SK-N-SH (cell line): ENCODE results near the gene UNC45A. TPM values are rescaled to one million over a fixed set of nuclear protein-coding genes. Genes with fewer than 3 reads are reported as not detected.
A peak's percentile ranks its signal among the peaks of the same experiment; 100 is the strongest.

ENCODE experiments used
- CTCF ChIA-PET: fragments of 300-600, 350-600 bp; formaldehyde crosslinking; extraction: SDS; loops from one replicate; lab custom pipeline; 2021; lab: Yijun Ruan, JAX
- POLR2A ChIA-PET: fragments of 350-600 bp; sonication (Branson Sonifier 250); formaldehyde crosslinking; extraction: SDS; loops from one replicate; lab custom pipeline; 2020; ENCODE audit warnings: antibody characterized with exemption, inconsistent platforms; lab: Yijun Ruan, JAX
- DNase-seq: peaks from one replicate; pipeline ENCODE4 v3.0.0; 2012
- H2AFZ ChIP-seq: fragments of 200-600 bp; sonication (generic); 2 replicates; pipeline ENCODE4 v1.8.1; 2016; ENCODE audit warnings: antibody characterized with exemption, mild to moderate bottlenecking, low read depth
- H3F3A ChIP-seq: fragments of 200-600 bp; sonication (generic); replicated peaks from 2 replicates; pipeline ENCODE3; 2016; ENCODE audit warnings: antibody characterized with exemption, mild to moderate bottlenecking; ENCODE audit not compliant: insufficient read depth
- H3K27ac ChIP-seq, 2 experiments: fragments of 200-500 bp in 1 of 2; fragments of 200-600 bp in 1 of 2; sonication (Bioruptor generic) in 1 of 2; sonication (generic), shearing (Covaris generic) in 1 of 2; 2 replicates each; pipeline versions ENCODE4 v1.5.1 to v1.6.1; 2014 to 2016; ENCODE audit warnings: low read depth in 2 of 2, inconsistent platforms in 1 of 2, low read length in 1 of 2, mild to moderate bottlenecking in 1 of 2, mixed read lengths in 1 of 2
- H3K27me3 ChIP-seq: fragments of 200-600 bp; sonication (generic), shearing (Covaris generic); 2 replicates; pipeline ENCODE4 v1.6.1; 2016; ENCODE audit warnings: mixed run types; ENCODE audit not compliant: insufficient read depth
- H3K36me3 ChIP-seq, 2 experiments: fragments of 200-500 bp in 1 of 2; fragments of 200-600 bp in 1 of 2; sonication (Bioruptor generic) in 1 of 2; sonication (generic) in 1 of 2; replicated peaks in 1 of 2; 2 replicates each; pipeline versions ENCODE3 to v1.5.1; 2014 to 2016; ENCODE audit warnings: low read length in 1 of 2, mild to moderate bottlenecking in 1 of 2; ENCODE audit not compliant: insufficient read depth in 2 of 2, control insufficient read depth in 1 of 2
- H3K4me1 ChIP-seq, 2 experiments: fragments of 200-500 bp in 1 of 2; fragments of 200-600 bp in 1 of 2; sonication (Bioruptor generic) in 1 of 2; sonication (generic), shearing (Covaris generic) in 1 of 2; 2 replicates each; pipeline versions ENCODE4 v1.5.1 to v1.6.1; 2014 to 2016; ENCODE audit warnings: low read depth in 1 of 2, low read length in 1 of 2, mixed run types in 1 of 2; ENCODE audit not compliant: insufficient read depth in 2 of 2, control insufficient read depth in 1 of 2
- H3K4me2 ChIP-seq: fragments of 200-600 bp; sonication (generic), shearing (Covaris generic); 2 replicates; pipeline ENCODE4 v1.6.1; 2017; ENCODE audit warnings: mixed run types
- H3K4me3 ChIP-seq, 2 experiments: fragments of 200-500 bp in 1 of 2; fragments of 200-600 bp in 1 of 2; sonication (Bioruptor generic) in 1 of 2; sonication (generic), shearing (Covaris generic) in 1 of 2; 2 replicates each; pipeline versions ENCODE4 v1.5.1 to v1.8.1; 2014 to 2016; ENCODE audit warnings: low read depth in 2 of 2, inconsistent platforms in 1 of 2, low read length in 1 of 2, mild to moderate bottlenecking in 1 of 2, mixed read lengths in 1 of 2, moderate library complexity in 1 of 2
- H3K79me2 ChIP-seq: fragments of 200-600 bp; sonication (generic); 2 replicates; pipeline ENCODE4 v1.8.1; 2017; ENCODE audit warnings: mild to moderate bottlenecking; ENCODE audit not compliant: insufficient read depth
- H3K9ac ChIP-seq: fragments of 200-600 bp; sonication (generic); 2 replicates; pipeline ENCODE4 v1.6.1; 2017; ENCODE audit warnings: mixed run types
- H3K9me2 ChIP-seq: fragments of 200-600 bp; sonication (generic); 2 replicates; pipeline ENCODE4 v1.6.1; 2017; ENCODE audit warnings: mixed run types
- H3K9me3 ChIP-seq: fragments of 200-600 bp; sonication (generic); 2 replicates; pipeline ENCODE4 v1.6.1; 2017; ENCODE audit warnings: mixed run types, mild to moderate bottlenecking, moderate library complexity
- H4K20me1 ChIP-seq: fragments of 200-600 bp; sonication (generic); 2 replicates; pipeline ENCODE4 v1.6.1; 2017; ENCODE audit warnings: mild to moderate bottlenecking, mixed run types; ENCODE audit not compliant: insufficient read depth
- CHD2 ChIP-seq: fragments of 150-350 bp; IDR thresholded peaks from 2 replicates; pipeline ENCODE4 v1.6.1; 2018; ENCODE audit warnings: low read length; ENCODE audit not compliant: partially characterized antibody
- CTCF ChIP-seq: fragments of 200-600 bp; sonication (generic); IDR thresholded peaks from 2 replicates; pipeline ENCODE4 v1.6.1; 2017; ENCODE audit warnings: antibody characterized with exemption, mild to moderate bottlenecking, moderate library complexity
- EP300 ChIP-seq, 2 experiments: IDR thresholded peaks; 2 replicates each; pipeline versions ENCODE4 v1.4.0 to v1.6.1; 2012; ENCODE audit warnings: borderline replicate concordance in 1 of 2, low read depth in 1 of 2, low read length in 1 of 2
- GABPA ChIP-seq: IDR thresholded peaks from 2 replicates; pipeline ENCODE4 v1.4.0; 2012; ENCODE audit warnings: low read depth, mild to moderate bottlenecking
- GATA2 ChIP-seq: sonication (generic); formaldehyde crosslinking; IDR thresholded peaks from 2 replicates; pipeline ENCODE4 v1.5.0; 2020; ENCODE audit warnings: mild to moderate bottlenecking, missing genetic modification reagents
- JUND ChIP-seq: IDR thresholded peaks from 2 replicates; pipeline ENCODE4 v1.4.0; 2012
- MAX ChIP-seq: IDR thresholded peaks from 2 replicates; pipeline ENCODE4 v1.4.0; 2012; ENCODE audit warnings: low read depth
- RAD21 ChIP-seq: IDR thresholded peaks from 2 replicates; pipeline ENCODE4 v1.6.1; 2012; ENCODE audit warnings: mild to moderate bottlenecking, low read length
- RXRA ChIP-seq: IDR thresholded peaks from 2 replicates; pipeline ENCODE4 v1.4.0; 2012; ENCODE audit warnings: low read depth, mild to moderate bottlenecking, borderline replicate concordance
- USF2 ChIP-seq: fragments of 150-350 bp; IDR thresholded peaks from 2 replicates; pipeline ENCODE4 v1.6.1; 2017; ENCODE audit warnings: antibody characterized with exemption, low read length, low read depth, borderline replicate concordance
- YY1 ChIP-seq: IDR thresholded peaks from 2 replicates; pipeline ENCODE4 v1.4.0; 2012; ENCODE audit warnings: low read depth, mild to moderate bottlenecking
- WGBS: methylation state at CpG from one replicate; pipeline ENCODE4 v1.1.6; 2017; ENCODE audit warnings: low lambda C conversion rate; 5-methylcytosine and 5-hydroxymethylcytosine counted together
- polyA plus RNA-seq, 3 experiments: library from polyadenylated mRNA; depleted of rRNA; stranded (reverse); fragments of >200 nt; gene quantifications; 2 replicates each; pipeline ENCODE4 v1.2.3, GENCODE V29; 2012
- TF ChIP-seq, protein P1 (sequence below): IDR thresholded peaks from 2 replicates; pipeline ENCODE4 v1.4.0; 2012; ENCODE audit warnings: low read depth, borderline replicate concordance
- TF ChIP-seq, protein P2 (sequence below): IDR thresholded peaks from 2 replicates; pipeline ENCODE4 v1.6.1; 2012; ENCODE audit warnings: mild to moderate bottlenecking, low read depth, low read length, moderate library complexity

UNC45A gene
- polyA plus RNA-seq, 1 of the 3 experiments (the other 2 are of a cell fraction): 85.1 TPM

GRCh38 chr15:90986790-90987507 lies 51.9 kb downstream of the UNC45A start:
- peaks cover 7 to 8% of the 10 kb centered on the region in 2 experiments for H3K36me3 ChIP-seq
- no peak overlapping the region for H3K4me3 ChIP-seq
- no peaks in the 10 kb centered on the region for H3F3A ChIP-seq
- CTCF ChIA-PET: interaction anchor here (1.6 to 4.2 kb wide), 4 partner anchors 8 to 63 kb away, joined by 4 to 19 read pairs (median 12); partner anchors contain the start of gene HDDC3
- H3K79me2 ChIP-seq: peaks cover 99% of the 10 kb centered on the region
- POLR2A ChIA-PET: no interaction called here
- peak overlapping the region; percentile 73; the same call in 1 of the 2 replicates for H2AFZ ChIP-seq
- no peaks in the 10 kb centered on the region for H3K27me3 ChIP-seq
- 93% methylated on average over 11 of the region's 11 CpGs for WGBS
- H3K4me2 ChIP-seq: 0 out of 2 replicates have a peak overlapping the region, but pooled peaks have one; percentile 72
- peaks cover 6 to 11% of the 10 kb centered on the region in 2 experiments for H3K4me1 ChIP-seq
- DNase-seq: no peak
- H3K9ac ChIP-seq: no peak overlapping the region
- no peak overlapping the region for H3K27ac ChIP-seq
- H3K9me3 ChIP-seq: no peaks in the 10 kb centered on the region
- TF ChIP-seq CHD2: no peak
- no peak for TF ChIP-seq USF2
- TF ChIP-seq JUND: no peak
- no peak for TF ChIP-seq EP300 (IDR thresholded peaks at IDR 0.05; ENCODE audit: borderline replicate concordance in 1 of 2, low read depth in 1 of 2, low read length in 1 of 2)
- no peak for TF ChIP-seq CTCF
- TF ChIP-seq, protein P1, sequence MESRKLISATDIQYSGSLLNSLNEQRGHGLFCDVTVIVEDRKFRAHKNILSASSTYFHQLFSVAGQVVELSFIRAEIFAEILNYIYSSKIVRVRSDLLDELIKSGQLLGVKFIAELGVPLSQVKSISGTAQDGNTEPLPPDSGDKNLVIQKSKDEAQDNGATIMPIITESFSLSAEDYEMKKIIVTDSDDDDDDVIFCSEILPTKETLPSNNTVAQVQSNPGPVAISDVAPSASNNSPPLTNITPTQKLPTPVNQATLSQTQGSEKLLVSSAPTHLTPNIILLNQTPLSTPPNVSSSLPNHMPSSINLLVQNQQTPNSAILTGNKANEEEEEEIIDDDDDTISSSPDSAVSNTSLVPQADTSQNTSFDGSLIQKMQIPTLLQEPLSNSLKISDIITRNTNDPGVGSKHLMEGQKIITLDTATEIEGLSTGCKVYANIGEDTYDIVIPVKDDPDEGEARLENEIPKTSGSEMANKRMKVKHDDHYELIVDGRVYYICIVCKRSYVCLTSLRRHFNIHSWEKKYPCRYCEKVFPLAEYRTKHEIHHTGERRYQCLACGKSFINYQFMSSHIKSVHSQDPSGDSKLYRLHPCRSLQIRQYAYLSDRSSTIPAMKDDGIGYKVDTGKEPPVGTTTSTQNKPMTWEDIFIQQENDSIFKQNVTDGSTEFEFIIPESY: no peak
- peaks cover 12% of the 10 kb centered on the region; the same call in 1 of the 2 replicates for H4K20me1 ChIP-seq
- H3K9me2 ChIP-seq: no peaks in the 10 kb centered on the region

DNA sequence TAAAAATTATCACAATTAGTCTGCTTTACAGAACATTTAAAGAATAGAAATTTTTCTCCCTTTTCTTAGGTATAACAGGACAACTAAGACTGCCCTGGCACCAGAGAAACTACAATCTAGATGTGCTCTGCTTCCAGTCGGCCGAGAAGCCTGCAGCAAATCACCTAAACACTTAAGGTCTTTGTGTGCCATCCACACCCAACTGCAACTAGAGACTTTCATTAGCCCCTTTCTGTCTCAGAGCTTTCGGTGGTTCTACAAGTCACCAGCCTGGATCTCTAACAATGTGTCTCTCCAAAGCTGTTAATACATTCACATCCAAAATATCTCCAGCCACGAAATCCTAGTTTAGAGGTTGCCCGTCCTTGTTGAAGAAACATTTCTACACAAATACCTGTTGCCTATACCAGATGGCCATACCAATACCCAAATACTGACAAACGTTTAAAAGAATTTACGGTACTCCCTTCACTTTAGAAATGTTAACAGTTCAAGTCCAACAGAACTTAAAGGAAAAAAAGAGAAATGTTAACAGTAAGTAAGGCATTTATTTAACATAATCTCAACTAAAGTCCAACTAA lies 52.6 kb downstream of the UNC45A start:
- Histone ChIP-seq H3K9me3 (no peaks in the 10 kb centered on the region), H3K9ac (no peak overlapping the region; the same call in 1 of the 2 replicates), H3K27me3 (no peaks in the 10 kb centered on the region), H3K27ac (peak overlapping the region in 1 of 2 experiments; percentile 64; a peak in 3 of 4 replicates), H4K20me1 (peaks cover 12% of the 10 kb centered on the region; the same call in 1 of the 2 replicates), H2AFZ (peak overlapping the region; percentile 73), H3F3A (peaks cover 2% of the 10 kb centered on the region), H3K4me3 (peak overlapping the region in 1 of 2 experiments; percentile 9; a peak in 1 of 4 replicates), H3K36me3 (peaks cover 4 to 6% of the 10 kb centered on the region in 2 experiments), H3K79me2 (peaks cover 100% of the 10 kb centered on the region), H3K4me1 (peaks cover 6 to 11% of the 10 kb centered on the region in 2 experiments), H3K9me2 (no peaks in the 10 kb centered on the region), H3K4me2 (peak overlapping the region; percentile 72)
- ChIA-PET POLR2A (interaction anchor here (1.0 kb wide), 1 partner anchor 31 kb away, joined by 4 read pairs; no protein-coding TSS in a partner anchor), CTCF (interaction anchor here (1.3 to 4.2 kb wide), 4 partner anchors 8 to 55 kb away, joined by 3 to 19 read pairs (median 12); partner anchors contain the start of gene HDDC3)
- no peak for TF ChIP-seq MAX
- no peak for TF ChIP-seq JUND
- TF ChIP-seq GABPA: no peak
- no peak for TF ChIP-seq RXRA
- TF ChIP-seq, protein P2, sequence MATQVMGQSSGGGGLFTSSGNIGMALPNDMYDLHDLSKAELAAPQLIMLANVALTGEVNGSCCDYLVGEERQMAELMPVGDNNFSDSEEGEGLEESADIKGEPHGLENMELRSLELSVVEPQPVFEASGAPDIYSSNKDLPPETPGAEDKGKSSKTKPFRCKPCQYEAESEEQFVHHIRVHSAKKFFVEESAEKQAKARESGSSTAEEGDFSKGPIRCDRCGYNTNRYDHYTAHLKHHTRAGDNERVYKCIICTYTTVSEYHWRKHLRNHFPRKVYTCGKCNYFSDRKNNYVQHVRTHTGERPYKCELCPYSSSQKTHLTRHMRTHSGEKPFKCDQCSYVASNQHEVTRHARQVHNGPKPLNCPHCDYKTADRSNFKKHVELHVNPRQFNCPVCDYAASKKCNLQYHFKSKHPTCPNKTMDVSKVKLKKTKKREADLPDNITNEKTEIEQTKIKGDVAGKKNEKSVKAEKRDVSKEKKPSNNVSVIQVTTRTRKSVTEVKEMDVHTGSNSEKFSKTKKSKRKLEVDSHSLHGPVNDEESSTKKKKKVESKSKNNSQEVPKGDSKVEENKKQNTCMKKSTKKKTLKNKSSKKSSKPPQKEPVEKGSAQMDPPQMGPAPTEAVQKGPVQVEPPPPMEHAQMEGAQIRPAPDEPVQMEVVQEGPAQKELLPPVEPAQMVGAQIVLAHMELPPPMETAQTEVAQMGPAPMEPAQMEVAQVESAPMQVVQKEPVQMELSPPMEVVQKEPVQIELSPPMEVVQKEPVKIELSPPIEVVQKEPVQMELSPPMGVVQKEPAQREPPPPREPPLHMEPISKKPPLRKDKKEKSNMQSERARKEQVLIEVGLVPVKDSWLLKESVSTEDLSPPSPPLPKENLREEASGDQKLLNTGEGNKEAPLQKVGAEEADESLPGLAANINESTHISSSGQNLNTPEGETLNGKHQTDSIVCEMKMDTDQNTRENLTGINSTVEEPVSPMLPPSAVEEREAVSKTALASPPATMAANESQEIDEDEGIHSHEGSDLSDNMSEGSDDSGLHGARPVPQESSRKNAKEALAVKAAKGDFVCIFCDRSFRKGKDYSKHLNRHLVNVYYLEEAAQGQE: no peak
- TF ChIP-seq RAD21: no peak
- no peak for TF ChIP-seq YY1
- TF ChIP-seq USF2: no peak
- no peak for TF ChIP-seq GATA2 (CRISPR knock-in tag)
- no peak for DNase-seq
- WGBS: 90% methylated on average over 7 of the region's 7 CpGs
